Activated T-helper 2 cell treated with anti-CD3 and anti-CD28 coated beads, Interferon-gamma antibody, Interleukin-2, Interleukin-4, amounts not matched to agents 10 μg/mL and 5 μg/mL and 100 μg/mL, durations not matched to agents 14 hours and 24 hours and 36 hours (primary cell): ENCODE measurements around the gene TRIM45. TPM values are rescaled to one million over a fixed set of nuclear protein-coding genes. Genes with fewer than 3 reads are reported as not detected.
"Not testable (repeated sequence)": the region's sequence is repeated elsewhere in the genome, so short reads cannot be mapped to it uniquely, and the experiment has no call there.

ENCODE experiments used
- DNase-seq: peaks from one replicate; pipeline ENCODE4 v3.0.0; 2021; ENCODE audit warnings: low spot score
- H3K27ac Mint-ChIP-seq: one replicate; pipeline ENCODE4 v1.8.0; 2021; ENCODE audit warnings: mixed read lengths
- H3K27me3 Mint-ChIP-seq: one replicate; pipeline ENCODE4 v1.8.0; 2021; ENCODE audit warnings: low read depth, mixed read lengths
- H3K36me3 Mint-ChIP-seq: one replicate; pipeline ENCODE4 v1.8.0; 2021; ENCODE audit warnings: low read depth, mixed read lengths
- H3K4me1 Mint-ChIP-seq: one replicate; pipeline ENCODE4 v1.8.0; 2021; ENCODE audit warnings: low read depth, mixed read lengths
- H3K4me3 Mint-ChIP-seq: one replicate; pipeline ENCODE4 v1.8.0; 2021; ENCODE audit warnings: low read depth, mild to moderate bottlenecking, moderate library complexity, mixed read lengths
- H3K9me3 Mint-ChIP-seq: one replicate; pipeline ENCODE4 v1.8.0; 2021; ENCODE audit warnings: mixed read lengths
- intact Hi-C: fragments of 100-400 bp; cut with micrococcal nuclease; formaldehyde crosslinking; loops from one replicate; pipeline ENCODE4 v1.15.1; 2023
- total RNA-seq: library from RNA; stranded (reverse); gene quantifications from 2 replicates; pipeline ENCODE4 v1.2.3, GENCODE V29; 2022

The TRIM45 gene
- total RNA-seq, 1 donor from 2014 or later, result 1.8 TPM

GRCh38 chr1:117110774-117111173 is 10.8 kb downstream of the TRIM45 start:
- DNase-seq, result no peak
- Mint-ChIP-seq H3K9me3 (no peaks in the 10 kb centered on the region), H3K27ac (no peak overlapping the region), H3K4me3 (no peak overlapping the region), H3K27me3 (no peaks in the 10 kb centered on the region), H3K36me3 (peaks cover 25% of the 10 kb centered on the region), H3K4me1 (peaks cover 4% of the 10 kb centered on the region)
- intact Hi-C loops, result no loop called here

- no peaks in the 10 kb centered on the region for H3K9me3 Mint-ChIP-seq
- peaks cover 4% of the 10 kb centered on the region for H3K4me1 Mint-ChIP-seq
- no peak for DNase-seq
- no peak overlapping the region for H3K4me3 Mint-ChIP-seq
- H3K27me3 Mint-ChIP-seq, result no peaks in the 10 kb centered on the region
- H3K27ac Mint-ChIP-seq, result no peak overlapping the region
- intact Hi-C loops, result no loop called here
- H3K36me3 Mint-ChIP-seq, result peaks cover 48% of the 10 kb centered on the region
Observed at GRCh38 chr1:117107364-117107763, 14.2 kb downstream of the TRIM45 start.

GRCh38 chr1:117106478-117106877 is 15.1 kb downstream of the TRIM45 start:
- Mint-ChIP-seq H3K27me3 (no peaks in the 10 kb centered on the region), H3K36me3 (peaks cover 57% of the 10 kb centered on the region), H3K9me3 (no peaks in the 10 kb centered on the region), H3K27ac (no peak overlapping the region), H3K4me3 (no peak overlapping the region), H3K4me1 (peaks cover 4% of the 10 kb centered on the region)
- no peak for DNase-seq
- intact Hi-C loops, result no loop called here

DNA sequence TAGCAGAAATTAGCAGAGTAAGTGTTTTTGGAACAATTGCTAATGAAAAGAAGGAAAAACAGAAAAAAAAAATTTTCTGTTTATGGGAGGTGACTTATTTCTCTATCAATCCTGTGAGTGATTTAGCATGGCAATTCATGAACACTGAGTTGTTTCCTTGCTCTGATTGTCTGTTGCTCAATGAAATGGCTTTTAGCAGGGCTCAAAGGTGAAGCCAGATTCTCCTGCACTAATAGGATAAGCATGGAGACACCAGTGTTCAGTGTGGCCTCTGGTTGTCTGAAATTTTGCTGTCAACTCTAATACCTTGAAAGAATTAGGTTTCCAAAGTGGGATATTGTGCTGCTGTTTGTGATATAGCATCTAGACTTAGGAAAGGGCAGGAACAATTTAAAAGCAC is 15.8 kb downstream of the TRIM45 start:
- Mint-ChIP-seq H3K27ac (no peak overlapping the region), H3K27me3 (no peaks in the 10 kb centered on the region), H3K4me3 (no peak overlapping the region), H3K4me1 (peaks cover 2% of the 10 kb centered on the region), H3K9me3 (no peaks in the 10 kb centered on the region), H3K36me3 (peaks cover 64% of the 10 kb centered on the region)
- intact Hi-C loops, result no loop called here
- no peak for DNase-seq

- no peak overlapping the region for H3K27ac Mint-ChIP-seq
- no peaks in the 10 kb centered on the region for H3K9me3 Mint-ChIP-seq
- H3K4me3 Mint-ChIP-seq, result no peak overlapping the region
- peaks cover 71% of the 10 kb centered on the region for H3K36me3 Mint-ChIP-seq
- no peaks in the 10 kb centered on the region for H3K27me3 Mint-ChIP-seq
- DNase-seq, result no peak
- H3K4me1 Mint-ChIP-seq, result no peaks in the 10 kb centered on the region
- intact Hi-C loops, result no loop called here
Observed at GRCh38 chr1:117104986-117105385, 16.6 kb downstream of the TRIM45 start.

DNA sequence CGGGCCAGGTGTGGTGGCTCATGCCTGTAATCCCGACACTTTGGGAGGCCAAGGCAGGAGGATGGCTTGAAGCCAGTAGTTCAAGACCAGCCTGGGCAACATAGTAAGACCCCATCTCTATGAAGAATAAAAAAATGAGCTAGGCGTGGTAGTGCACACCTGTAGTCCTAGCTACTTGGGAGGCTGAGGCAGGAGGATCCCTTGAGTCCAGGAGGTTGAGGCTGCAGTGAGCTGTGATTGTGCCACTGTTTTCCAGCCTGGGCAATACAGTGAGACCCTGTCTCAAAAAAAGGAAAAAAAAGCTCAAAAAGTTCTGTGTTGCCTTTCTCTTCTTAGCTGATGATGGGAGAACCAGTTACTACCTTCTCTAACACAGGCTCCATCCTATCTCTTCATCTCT is 19.7 kb downstream of the TRIM45 start:
- H3K27ac Mint-ChIP-seq, intact Hi-C loops, H3K4me1 Mint-ChIP-seq, H3K9me3 Mint-ChIP-seq, H3K4me3 Mint-ChIP-seq, DNase-seq, H3K27me3 Mint-ChIP-seq: not testable (repeated sequence)
- H3K36me3 Mint-ChIP-seq, result peaks cover 83% of the 10 kb centered on the region

- no peaks in the 10 kb centered on the region for H3K9me3 Mint-ChIP-seq
- no peak for DNase-seq
- H3K27ac Mint-ChIP-seq, result no peak overlapping the region
- no peaks in the 10 kb centered on the region for H3K27me3 Mint-ChIP-seq
- H3K4me3 Mint-ChIP-seq, result no peak overlapping the region
- intact Hi-C loops, result no loop called here
- no peaks in the 10 kb centered on the region for H3K4me1 Mint-ChIP-seq
- H3K36me3 Mint-ChIP-seq, result peaks cover 83% of the 10 kb centered on the region
Observed at GRCh38 chr1:117101334-117101733, 20.2 kb downstream of the TRIM45 start.

- H3K4me3 Mint-ChIP-seq, result no peak overlapping the region
- intact Hi-C loops, result no loop called here
- H3K4me1 Mint-ChIP-seq, result peaks cover 8% of the 10 kb centered on the region
- H3K27ac Mint-ChIP-seq, result no peak overlapping the region
- no peaks in the 10 kb centered on the region for H3K27me3 Mint-ChIP-seq
- no peak for DNase-seq
- no peaks in the 10 kb centered on the region for H3K9me3 Mint-ChIP-seq
- H3K36me3 Mint-ChIP-seq, result peaks cover 83% of the 10 kb centered on the region
Observed at GRCh38 chr1:117098287-117098890, 23.2 kb downstream of the TRIM45 start.

GRCh38 chr1:117097443-117097842 is 24.1 kb downstream of the TRIM45 start:
- Mint-ChIP-seq H3K27ac (peak overlapping the region; percentile 24), H3K27me3 (no peaks in the 10 kb centered on the region), H3K36me3 (peaks cover 86% of the 10 kb centered on the region)

GRCh38 chr1:117096951-117097408 is 24.6 kb downstream of the TRIM45 start:
- peak overlapping the region; percentile 24 for H3K27ac Mint-ChIP-seq
- intact Hi-C loops, result no loop called here

More at GRCh38 chr1:117097443-117097842, 24.1 kb downstream of the TRIM45 start:
- no peak for DNase-seq
- intact Hi-C loops, result no loop called here
- no peaks in the 10 kb centered on the region for H3K9me3 Mint-ChIP-seq
- H3K4me3 Mint-ChIP-seq, result no peak overlapping the region
- H3K4me1 Mint-ChIP-seq, result peaks cover 16% of the 10 kb centered on the region

DNA sequence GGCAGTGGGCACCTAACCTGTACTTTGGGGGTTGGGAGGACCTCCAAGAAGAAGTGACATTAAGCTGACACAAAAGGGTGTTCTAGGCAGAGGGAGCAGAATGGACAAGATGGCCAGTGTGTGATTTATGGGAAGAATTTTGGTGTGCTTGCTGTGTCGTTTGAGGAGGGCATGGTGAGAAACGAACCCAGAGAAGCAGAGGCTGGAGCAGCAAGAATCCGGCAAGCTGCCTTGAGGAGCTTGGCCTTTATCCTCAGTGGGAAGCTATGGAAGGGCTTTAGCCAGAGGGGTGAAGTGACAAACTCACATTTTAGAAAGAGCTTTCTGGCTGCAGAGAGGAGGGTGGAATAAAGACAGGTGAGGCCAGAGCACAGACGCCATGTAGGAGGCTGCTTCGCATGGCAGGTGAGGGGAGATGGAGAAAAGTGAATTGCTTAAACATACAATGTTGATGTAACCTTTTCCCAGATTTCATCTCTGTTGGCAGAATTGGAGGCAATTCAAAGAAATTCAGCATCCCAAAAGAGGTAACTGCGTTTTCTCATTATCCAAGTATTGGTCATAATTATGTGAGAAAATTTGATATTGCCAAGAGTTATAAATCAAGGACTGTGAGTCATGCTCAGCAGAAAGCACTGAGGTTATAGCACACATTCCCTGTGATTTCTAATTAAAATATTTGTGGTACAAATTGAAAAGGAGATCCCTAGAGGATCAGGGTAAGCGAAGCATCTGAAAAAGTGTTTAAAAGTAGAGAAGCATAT is 26.5 kb downstream of the TRIM45 start:
- H3K27ac Mint-ChIP-seq, result no peak overlapping the region
- DNase-seq, result no peak
- H3K9me3 Mint-ChIP-seq, result no peaks in the 10 kb centered on the region
- H3K27me3 Mint-ChIP-seq, result no peaks in the 10 kb centered on the region
- H3K4me3 Mint-ChIP-seq, result no peak overlapping the region
- peaks cover 86% of the 10 kb centered on the region for H3K36me3 Mint-ChIP-seq
- intact Hi-C loops, result loop anchor here (1.0 to 2.0 kb wide), 2 partner anchors 26 to 28 kb away; partner anchors contain the start of gene TRIM45
- H3K4me1 Mint-ChIP-seq, result peaks cover 16% of the 10 kb centered on the region

More at GRCh38 chr1:117096951-117097408, 24.6 kb downstream of the TRIM45 start:
- Mint-ChIP-seq H3K9me3 (no peaks in the 10 kb centered on the region), H3K27me3 (no peaks in the 10 kb centered on the region), H3K4me1 (peaks cover 16% of the 10 kb centered on the region), H3K4me3 (no peak overlapping the region), H3K36me3 (peaks cover 86% of the 10 kb centered on the region)
- no peak for DNase-seq

GRCh38 chr1:117093870-117094621 is 27.5 kb downstream of the TRIM45 start:
- peaks cover 16% of the 10 kb centered on the region for H3K4me1 Mint-ChIP-seq
- DNase-seq, result peak; percentile 22
- H3K36me3 Mint-ChIP-seq, result peaks cover 81% of the 10 kb centered on the region
- H3K27me3 Mint-ChIP-seq, result no peaks in the 10 kb centered on the region
- H3K27ac Mint-ChIP-seq, result peak overlapping the region; percentile 35
- H3K9me3 Mint-ChIP-seq, result no peaks in the 10 kb centered on the region
- intact Hi-C loops, result loop anchor here (1.0 to 2.0 kb wide), 2 partner anchors 27 kb away; partner anchors contain the start of gene TRIM45
- no peak overlapping the region for H3K4me3 Mint-ChIP-seq
